ENCODE results near the gene ELK4. TPM values are rescaled to one million over a fixed set of nuclear protein-coding genes. Genes with fewer than 3 reads are reported as not detected.
A peak's percentile ranks its signal among the peaks of the same experiment; 100 is the strongest.

ELK4 gene
- total and polyA plus RNA-seq, 2 of the 13 experiments (the other 11 are each of a cell fraction or from before 2014, with no cell fraction given): 8.3 to 13.1 TPM

DNA sequence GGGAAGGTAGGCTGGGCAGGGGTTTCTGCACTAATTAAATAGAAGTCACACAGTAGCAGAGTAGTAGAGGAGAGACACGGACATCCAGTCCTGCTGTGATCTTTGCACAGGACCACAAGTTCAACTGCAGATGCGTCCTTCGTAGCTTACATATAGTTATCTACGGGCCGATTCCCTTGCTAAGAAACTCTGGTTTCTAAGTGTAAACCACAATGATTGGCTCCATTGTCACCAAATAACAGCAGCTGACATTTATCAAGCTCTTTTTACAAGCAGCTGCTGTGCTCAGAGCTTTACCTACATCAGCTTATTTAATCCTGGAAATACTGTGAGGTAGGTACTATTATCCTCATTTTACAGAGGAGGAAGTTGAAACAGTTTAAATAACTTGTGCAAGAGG lies 45.4 kb upstream of the ELK4 start (continued):
- peak; percentile 21 for TF ChIP-seq ASH2L (IDR thresholded peaks at IDR 0.05; ENCODE audit: insufficient read length, low read depth, low read length)
- TF ChIP-seq GATA4 (IDR thresholded peaks at IDR 0.05; ENCODE audit: borderline replicate concordance, low read depth): no peak
- TF ChIP-seq, protein P1, sequence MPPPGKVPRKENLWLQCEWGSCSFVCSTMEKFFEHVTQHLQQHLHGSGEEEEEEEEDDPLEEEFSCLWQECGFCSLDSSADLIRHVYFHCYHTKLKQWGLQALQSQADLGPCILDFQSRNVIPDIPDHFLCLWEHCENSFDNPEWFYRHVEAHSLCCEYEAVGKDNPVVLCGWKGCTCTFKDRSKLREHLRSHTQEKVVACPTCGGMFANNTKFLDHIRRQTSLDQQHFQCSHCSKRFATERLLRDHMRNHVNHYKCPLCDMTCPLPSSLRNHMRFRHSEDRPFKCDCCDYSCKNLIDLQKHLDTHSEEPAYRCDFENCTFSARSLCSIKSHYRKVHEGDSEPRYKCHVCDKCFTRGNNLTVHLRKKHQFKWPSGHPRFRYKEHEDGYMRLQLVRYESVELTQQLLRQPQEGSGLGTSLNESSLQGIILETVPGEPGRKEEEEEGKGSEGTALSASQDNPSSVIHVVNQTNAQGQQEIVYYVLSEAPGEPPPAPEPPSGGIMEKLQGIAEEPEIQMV (CRISPR knock-in tag; IDR thresholded peaks at IDR 0.05; ENCODE audit: low read depth): no peak
- TF ChIP-seq ZFP1 (CRISPR knock-in tag; IDR thresholded peaks at IDR 0.05): no peak
- no peak for TF ChIP-seq ZNF101 (CRISPR knock-in tag; IDR thresholded peaks at IDR 0.05; ENCODE audit: borderline replicate concordance, low read depth)
- no peak for TF ChIP-seq CEBPB (IDR thresholded peaks at IDR 0.05; ENCODE audit: borderline replicate concordance, low read depth, low read length)
- TF ChIP-seq SPEN (CRISPR knock-in tag; IDR thresholded peaks at IDR 0.05; ENCODE audit: low read depth): no peak
- no peak for TF ChIP-seq MTF2 (CRISPR knock-in tag; IDR thresholded peaks at IDR 0.05; ENCODE audit: borderline replicate concordance)
- TF ChIP-seq SOX13 (IDR thresholded peaks at IDR 0.05): no peak
- no peak for TF ChIP-seq SOX13 (CRISPR knock-in tag; conservative IDR thresholded peaks at IDR 0.05 in 1 of 2, IDR thresholded peaks at IDR 0.05 in 1 of 2)
- TF ChIP-seq CENPBD1 (CRISPR knock-in tag; IDR thresholded peaks at IDR 0.05; ENCODE audit: borderline replicate concordance, low read depth): no peak
- TF ChIP-seq MIER2 (CRISPR knock-in tag; IDR thresholded peaks at IDR 0.05): no peak
- TF ChIP-seq MED8 (CRISPR knock-in tag; IDR thresholded peaks at IDR 0.05; ENCODE audit: insufficient replicate concordance): no peak
- no peak for TF ChIP-seq ISL2 (CRISPR knock-in tag; IDR thresholded peaks at IDR 0.05)
- peak; percentile 21; the same call in 1 of the 2 replicates for TF ChIP-seq RBFOX2 (IDR thresholded peaks at IDR 0.05; ENCODE audit: low read depth, low read length)
- no peak for TF ChIP-seq ZEB1 (IDR thresholded peaks at IDR 0.05; ENCODE audit: insufficient replicate concordance, low read depth)
- TF ChIP-seq HNF4A (CRISPR knock-in tag; IDR thresholded peaks at IDR 0.05): peak; percentile 82
- TF ChIP-seq, protein P2, sequence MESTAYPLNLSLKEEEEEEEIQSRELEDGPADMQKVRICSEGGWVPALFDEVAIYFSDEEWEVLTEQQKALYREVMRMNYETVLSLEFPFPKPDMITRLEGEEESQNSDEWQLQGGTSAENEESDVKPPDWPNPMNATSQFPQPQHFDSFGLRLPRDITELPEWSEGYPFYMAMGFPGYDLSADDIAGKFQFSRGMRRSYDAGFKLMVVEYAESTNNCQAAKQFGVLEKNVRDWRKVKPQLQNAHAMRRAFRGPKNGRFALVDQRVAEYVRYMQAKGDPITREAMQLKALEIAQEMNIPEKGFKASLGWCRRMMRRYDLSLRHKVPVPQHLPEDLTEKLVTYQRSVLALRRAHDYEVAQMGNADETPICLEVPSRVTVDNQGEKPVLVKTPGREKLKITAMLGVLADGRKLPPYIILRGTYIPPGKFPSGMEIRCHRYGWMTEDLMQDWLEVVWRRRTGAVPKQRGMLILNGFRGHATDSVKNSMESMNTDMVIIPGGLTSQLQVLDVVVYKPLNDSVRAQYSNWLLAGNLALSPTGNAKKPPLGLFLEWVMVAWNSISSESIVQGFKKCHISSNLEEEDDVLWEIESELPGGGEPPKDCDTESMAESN (CRISPR knock-in tag; conservative IDR thresholded peaks at IDR 0.05): no peak
- TF ChIP-seq KLF16 (CRISPR knock-in tag; IDR thresholded peaks at IDR 0.05): no peak
- no peak for TF ChIP-seq SP2 (CRISPR knock-in tag; IDR thresholded peaks at IDR 0.05)
- TF ChIP-seq PAXIP1 (CRISPR knock-in tag; conservative IDR thresholded peaks at IDR 0.05): peak; percentile 36; the same call in 1 of the 2 replicates
- TF ChIP-seq PHF5A (CRISPR knock-in tag; IDR thresholded peaks at IDR 0.05; ENCODE audit: low read depth, unreplicated experiment): no peak
- peak; percentile 24 for TF ChIP-seq TEAD3 (CRISPR knock-in tag; optimal IDR thresholded peaks at IDR 0.05; ENCODE audit: borderline replicate concordance)
